ENCODE data around the gene RHAG. TPM values are rescaled to one million over a fixed set of nuclear protein-coding genes. Genes with fewer than 3 reads are reported as not detected.
"Not testable (repeated sequence)": the region's sequence is repeated elsewhere in the genome, so short reads cannot be mapped to it uniquely, and the experiment has no call there.

Gene RHAG
- total RNA-seq, 4 donors from 2014 or later: not detected

GRCh38 chr6:49635480-49635879 is 1.2 kb downstream of the RHAG start:
- intact Hi-C loops (cut with DNase I; ENCODE audit: low total_unique reads): no loop called here
- no peak for DNase-seq (ENCODE audit: low spot score in 2 of 2)
- no peak overlapping the region for H3K4me3 ChIP-seq (ENCODE audit: low read depth, poor library complexity, severe bottlenecking)
- no peak for TF ChIP-seq CTCF (IDR thresholded peaks at IDR 0.05)
- no peak for TF ChIP-seq POLR2A (IDR thresholded peaks at IDR 0.05)

GRCh38 chr6:49634836-49635218 is 1.8 kb downstream of the RHAG start:
- no peak overlapping the region for H3K4me3 ChIP-seq (ENCODE audit: low read depth, poor library complexity, severe bottlenecking)
- TF ChIP-seq CTCF (IDR thresholded peaks at IDR 0.05) (no peak), POLR2A (IDR thresholded peaks at IDR 0.05) (no peak)
- intact Hi-C loops (cut with DNase I; ENCODE audit: low total_unique reads): no loop called here
- WGBS, 2 donors: 83 to 85% methylated on average over 3 of the region's 3 CpGs
- DNase-seq (ENCODE audit: low spot score in 2 of 2): no peak

GRCh38 chr6:49634092-49634835 is 2.4 kb downstream of the RHAG start:
- no peak overlapping the region for H3K4me3 ChIP-seq (ENCODE audit: low read depth, poor library complexity, severe bottlenecking)
- TF ChIP-seq POLR2A (IDR thresholded peaks at IDR 0.05): no peak
- no peak for TF ChIP-seq CTCF (IDR thresholded peaks at IDR 0.05)
- no peak for DNase-seq (ENCODE audit: low spot score in 2 of 2)
- WGBS, 2 donors: 82 to 87% methylated on average over 6 of the region's 6 CpGs
- intact Hi-C loops (cut with DNase I; ENCODE audit: low total_unique reads): no loop called here

- H3K4me3 ChIP-seq (ENCODE audit: low read depth, poor library complexity, severe bottlenecking): no peak overlapping the region
- WGBS, 2 donors: 77% methylated on average over 2 of the region's 2 CpGs
- intact Hi-C loops (cut with DNase I; ENCODE audit: low total_unique reads): no loop called here
- DNase-seq (ENCODE audit: low spot score in 2 of 2): no peak
- TF ChIP-seq POLR2A (IDR thresholded peaks at IDR 0.05) (no peak), CTCF (IDR thresholded peaks at IDR 0.05) (no peak)
These were observed 3.1 kb downstream of the RHAG start for GRCh38 chr6:49633541-49633940.

- intact Hi-C loops (cut with DNase I; ENCODE audit: low total_unique reads): no loop called here
- 79% methylated on average over 3 of the region's 3 CpGs for WGBS, 2 donors
- no peak for DNase-seq (ENCODE audit: low spot score in 2 of 2)
- TF ChIP-seq POLR2A (IDR thresholded peaks at IDR 0.05) (no peak), CTCF (IDR thresholded peaks at IDR 0.05) (no peak)
- H3K4me3 ChIP-seq (ENCODE audit: low read depth, poor library complexity, severe bottlenecking): no peak overlapping the region
These were observed 3.9 kb downstream of the RHAG start for GRCh38 chr6:49632727-49633126.

- DNase-seq (ENCODE audit: low spot score in 2 of 2); intact Hi-C loops (cut with DNase I; ENCODE audit: low total_unique reads); H3K4me3 ChIP-seq (ENCODE audit: low read depth, poor library complexity, severe bottlenecking): not testable (repeated sequence)
- 92 to 97% methylated on average over 21 to 26 of the region's 36 CpGs for WGBS, 2 donors
These were observed 7.1 kb downstream of the RHAG start for GRCh38 chr6:49629485-49630088.

Measured in lower leg skin (tissue), 4 donors.